ENCODE data around the gene NXPE1. TPM values are rescaled to one million over a fixed set of nuclear protein-coding genes. Genes with fewer than 3 reads are reported as not detected.
"Not testable (repeated sequence)": the region's sequence is repeated elsewhere in the genome, so short reads cannot be mapped to it uniquely, and the experiment has no call there.

The NXPE1 gene
- total and polyA plus RNA-seq, 9 of the 15 experiments (the other 6 are each of a cell fraction or from before 2014, with no cell fraction given): not detected

GRCh38 chr11:114604179-114604813, 44.6 kb upstream of the NXPE1 start (continued):
- TF ChIP-seq KLF10 (CRISPR knock-in tag; IDR thresholded peaks at IDR 0.05): no peak

- POLR2A ChIA-PET; H3K4me2 ChIP-seq (ENCODE audit: insufficient read depth, low read length); BruUV-seq (replicated peaks); H3K9ac ChIP-seq (ENCODE audit: insufficient read depth in 1 of 2, low read depth in 2 of 2, low read length in 2 of 2); H3K79me2 ChIP-seq (ENCODE audit: control insufficient read depth, insufficient read depth, low read length); FAIRE-seq; H4K20me1 ChIP-seq (replicated peaks; ENCODE audit: control insufficient read depth, insufficient read depth, low read length); in situ Hi-C loops (cut with MboI); ATAC-seq; H3K9me3 ChIP-seq (replicated peaks; ENCODE audit: control insufficient read depth, insufficient read depth, low read depth, low read length); DNase-seq (ENCODE audit: extremely low read depth in 1 of 4, low spot score in 3 of 4); H3K36me3 ChIP-seq (ENCODE audit: control insufficient read depth, insufficient read depth, low read length); H3K9me1 ChIP-seq (ENCODE audit: control insufficient read depth, insufficient read depth, low read length); intact Hi-C loops (cut with micrococcal nuclease); CTCF ChIA-PET (ENCODE audit: low intra/inter-chr PET ratio); H3K27me3 ChIP-seq (ENCODE audit: control insufficient read depth in 2 of 2, insufficient read depth in 2 of 2, low read length in 2 of 2); H3K27ac ChIP-seq (ENCODE audit: extremely low read depth, low read depth, low read length); H3K4me3 ChIP-seq; H3K4me1 ChIP-seq (replicated peaks in 1 of 2; ENCODE audit: control insufficient read depth in 2 of 2, insufficient read depth in 2 of 2, low read length in 2 of 2); H2AFZ ChIP-seq (ENCODE audit: low read depth, low read length): not testable (repeated sequence)
- WGBS (ENCODE audit: insufficient coverage, low coverage, missing lambda C conversion rate): 1% methylated on average over 7 of the region's 7 CpGs
Measured at GRCh38 chr11:114603151-114603550, 43.5 kb upstream of the NXPE1 start.

DNA sequence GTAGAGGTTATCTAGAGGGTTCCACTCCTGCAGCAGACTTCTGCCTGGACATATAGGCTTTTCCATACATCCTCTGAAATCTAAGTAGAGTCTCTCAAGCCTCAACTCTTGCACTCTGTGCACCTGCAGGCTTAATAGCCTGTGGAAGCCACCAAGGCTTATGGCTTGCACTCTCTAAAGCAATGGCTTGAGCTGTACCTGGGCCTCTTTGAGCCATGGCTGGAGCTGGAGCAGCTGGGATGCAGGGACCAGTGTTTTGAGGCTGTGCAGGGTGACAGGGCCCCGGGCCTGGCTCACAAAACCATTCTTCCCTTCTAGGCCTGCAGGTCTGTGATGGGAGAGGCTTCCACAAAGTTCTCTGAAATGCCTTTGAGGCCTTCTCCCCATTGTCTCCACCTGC, 38.8 kb upstream of the NXPE1 start:
- POLR2A ChIA-PET: no interaction called here
- no peak for TF ChIP-seq ZNF224 (CRISPR knock-in tag; IDR thresholded peaks at IDR 0.05)
- no peak for TF ChIP-seq TRIM24 (IDR thresholded peaks at IDR 0.05)
- TF ChIP-seq ZNF140 (CRISPR knock-in tag; IDR thresholded peaks at IDR 0.05): no peak
- no peak for TF ChIP-seq SIN3A (IDR thresholded peaks at IDR 0.05; ENCODE audit: borderline replicate concordance in 2 of 2, control insufficient read depth in 1 of 2, low read depth in 2 of 2, low read length in 2 of 2)
- no peak for TF ChIP-seq NFE2L1 (tag; IDR thresholded peaks at IDR 0.05; ENCODE audit: borderline replicate concordance, low read depth)
- TF ChIP-seq, protein P1, sequence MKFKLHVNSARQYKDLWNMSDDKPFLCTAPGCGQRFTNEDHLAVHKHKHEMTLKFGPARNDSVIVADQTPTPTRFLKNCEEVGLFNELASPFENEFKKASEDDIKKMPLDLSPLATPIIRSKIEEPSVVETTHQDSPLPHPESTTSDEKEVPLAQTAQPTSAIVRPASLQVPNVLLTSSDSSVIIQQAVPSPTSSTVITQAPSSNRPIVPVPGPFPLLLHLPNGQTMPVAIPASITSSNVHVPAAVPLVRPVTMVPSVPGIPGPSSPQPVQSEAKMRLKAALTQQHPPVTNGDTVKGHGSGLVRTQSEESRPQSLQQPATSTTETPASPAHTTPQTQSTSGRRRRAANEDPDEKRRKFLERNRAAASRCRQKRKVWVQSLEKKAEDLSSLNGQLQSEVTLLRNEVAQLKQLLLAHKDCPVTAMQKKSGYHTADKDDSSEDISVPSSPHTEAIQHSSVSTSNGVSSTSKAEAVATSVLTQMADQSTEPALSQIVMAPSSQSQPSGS (CRISPR knock-in tag; IDR thresholded peaks at IDR 0.05): no peak
- TF ChIP-seq ZNF79 (CRISPR knock-in tag; IDR thresholded peaks at IDR 0.05; ENCODE audit: low read depth): no peak
- no peak for TF ChIP-seq HINFP (tag; conservative IDR thresholded peaks at IDR 0.05; ENCODE audit: low read depth)
- no peak for TF ChIP-seq ZNF282 (CRISPR knock-in tag; IDR thresholded peaks at IDR 0.05)
- TF ChIP-seq FOXJ2 (tag; IDR thresholded peaks at IDR 0.05): no peak

More for the DNA sequence above, 38.8 kb upstream of the NXPE1 start:
- FAIRE-seq (no peak), DNase-seq (ENCODE audit: extremely low read depth in 1 of 4, low spot score in 3 of 4) (no peak), ATAC-seq (no peak)
- H3K79me2 ChIP-seq (ENCODE audit: control insufficient read depth, insufficient read depth, low read length): no peaks in the 10 kb centered on the region
- no peaks in the 10 kb centered on the region for H4K20me1 ChIP-seq (replicated peaks; ENCODE audit: control insufficient read depth, insufficient read depth, low read length)
- H3K27me3 ChIP-seq (ENCODE audit: control insufficient read depth in 2 of 2, insufficient read depth in 2 of 2, low read length in 2 of 2): no peaks in the 10 kb centered on the region; a peak in 1 of 5 replicates
- H3K9me3 ChIP-seq (replicated peaks; ENCODE audit: control insufficient read depth, insufficient read depth, low read depth, low read length): no peaks in the 10 kb centered on the region
- no TSS peak for BruUV-seq (replicated peaks)
- no peaks in the 10 kb centered on the region for H3K36me3 ChIP-seq (ENCODE audit: control insufficient read depth, insufficient read depth, low read length)
- no peak overlapping the region for H3K4me2 ChIP-seq (ENCODE audit: insufficient read depth, low read length)
- no peak overlapping the region for H3K27ac ChIP-seq (ENCODE audit: extremely low read depth, low read depth, low read length)
- in situ Hi-C loops (cut with MboI): loop anchor here (10.0 kb wide), 1 partner anchor 136 kb away; no protein-coding TSS in a partner anchor
- H3K9ac ChIP-seq (ENCODE audit: insufficient read depth in 1 of 2, low read depth in 2 of 2, low read length in 2 of 2): no peak overlapping the region
- intact Hi-C loops (cut with micrococcal nuclease): no loop called here
- WGBS (ENCODE audit: insufficient coverage, low coverage, missing lambda C conversion rate): 0% methylated on average over 1 of the region's 1 CpG
- H3K4me1 ChIP-seq (replicated peaks in 1 of 2; ENCODE audit: control insufficient read depth in 2 of 2, insufficient read depth in 2 of 2, low read length in 2 of 2): no peaks in the 10 kb centered on the region
- no peak overlapping the region for H3K4me3 ChIP-seq
- no peak overlapping the region for H2AFZ ChIP-seq (ENCODE audit: low read depth, low read length)
- CTCF ChIA-PET (ENCODE audit: low intra/inter-chr PET ratio): no interaction called here
- no peaks in the 10 kb centered on the region for H3K9me1 ChIP-seq (ENCODE audit: control insufficient read depth, insufficient read depth, low read length)

All from K562 (cell line).